Measurements from ENCODE around the gene MMP26.
A peak's percentile ranks its signal among the peaks of the same experiment; 100 is the strongest.

MMP26 gene

DNA sequence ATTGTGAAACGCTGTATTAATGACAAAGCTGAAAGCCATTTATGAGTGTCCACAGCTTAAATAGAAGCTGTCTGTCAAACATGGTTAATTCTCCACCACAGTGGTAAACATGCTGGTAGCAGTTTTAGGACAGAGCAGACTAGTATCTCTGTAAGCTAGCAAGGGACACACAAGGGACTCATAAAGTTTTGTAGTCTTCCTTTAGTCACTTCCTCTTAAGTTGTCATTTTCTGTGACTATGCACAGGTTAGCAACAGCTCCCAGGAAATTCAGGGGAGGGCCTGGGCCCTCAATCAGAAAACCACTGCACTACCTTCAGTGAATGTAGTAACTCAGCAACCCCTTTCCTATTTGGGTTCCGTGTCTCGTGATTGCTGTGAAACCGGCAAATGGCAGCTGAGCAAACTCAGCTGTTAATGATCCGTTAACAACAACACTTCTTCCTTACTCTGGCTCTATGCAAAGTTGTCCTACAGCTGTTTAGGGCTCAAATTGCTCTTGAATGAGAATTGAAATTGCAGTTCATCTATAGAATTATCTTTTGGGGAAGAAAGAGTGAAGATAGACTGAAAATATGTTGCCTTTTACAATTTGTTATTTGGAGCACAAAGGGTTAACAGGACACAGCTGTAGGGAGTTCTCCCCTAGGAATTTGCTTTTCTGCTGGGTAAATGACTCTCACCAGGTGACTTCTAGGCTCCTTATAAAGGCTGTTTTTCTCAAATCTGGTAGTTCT is at the start of gene MMP26:
Gene MMP26, plus strand, starts transcription at position 731 of the 736 bp plus-strand sequence.
- DNase-seq (ENCODE audit: low read depth): peak; percentile 90
- H3K4me3 ChIP-seq (ENCODE audit: low read depth, low read length): no peak within 1 kb of the TSS
- TF ChIP-seq MYC (IDR thresholded peaks at IDR 0.05; ENCODE audit: low read depth, low read length): no peak
- TF ChIP-seq POLR2A (IDR thresholded peaks at IDR 0.05; ENCODE audit: extremely low read depth, insufficient read length): no peak
- TF ChIP-seq, protein P1, sequence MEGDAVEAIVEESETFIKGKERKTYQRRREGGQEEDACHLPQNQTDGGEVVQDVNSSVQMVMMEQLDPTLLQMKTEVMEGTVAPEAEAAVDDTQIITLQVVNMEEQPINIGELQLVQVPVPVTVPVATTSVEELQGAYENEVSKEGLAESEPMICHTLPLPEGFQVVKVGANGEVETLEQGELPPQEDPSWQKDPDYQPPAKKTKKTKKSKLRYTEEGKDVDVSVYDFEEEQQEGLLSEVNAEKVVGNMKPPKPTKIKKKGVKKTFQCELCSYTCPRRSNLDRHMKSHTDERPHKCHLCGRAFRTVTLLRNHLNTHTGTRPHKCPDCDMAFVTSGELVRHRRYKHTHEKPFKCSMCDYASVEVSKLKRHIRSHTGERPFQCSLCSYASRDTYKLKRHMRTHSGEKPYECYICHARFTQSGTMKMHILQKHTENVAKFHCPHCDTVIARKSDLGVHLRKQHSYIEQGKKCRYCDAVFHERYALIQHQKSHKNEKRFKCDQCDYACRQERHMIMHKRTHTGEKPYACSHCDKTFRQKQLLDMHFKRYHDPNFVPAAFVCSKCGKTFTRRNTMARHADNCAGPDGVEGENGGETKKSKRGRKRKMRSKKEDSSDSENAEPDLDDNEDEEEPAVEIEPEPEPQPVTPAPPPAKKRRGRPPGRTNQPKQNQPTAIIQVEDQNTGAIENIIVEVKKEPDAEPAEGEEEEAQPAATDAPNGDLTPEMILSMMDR (IDR thresholded peaks at IDR 0.05; ENCODE audit: low read depth, low read length): no peak
- TF ChIP-seq, protein P2, sequence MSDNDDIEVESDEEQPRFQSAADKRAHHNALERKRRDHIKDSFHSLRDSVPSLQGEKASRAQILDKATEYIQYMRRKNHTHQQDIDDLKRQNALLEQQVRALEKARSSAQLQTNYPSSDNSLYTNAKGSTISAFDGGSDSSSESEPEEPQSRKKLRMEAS (IDR thresholded peaks at IDR 0.05; ENCODE audit: low read depth, low read length): no peak

DNA sequence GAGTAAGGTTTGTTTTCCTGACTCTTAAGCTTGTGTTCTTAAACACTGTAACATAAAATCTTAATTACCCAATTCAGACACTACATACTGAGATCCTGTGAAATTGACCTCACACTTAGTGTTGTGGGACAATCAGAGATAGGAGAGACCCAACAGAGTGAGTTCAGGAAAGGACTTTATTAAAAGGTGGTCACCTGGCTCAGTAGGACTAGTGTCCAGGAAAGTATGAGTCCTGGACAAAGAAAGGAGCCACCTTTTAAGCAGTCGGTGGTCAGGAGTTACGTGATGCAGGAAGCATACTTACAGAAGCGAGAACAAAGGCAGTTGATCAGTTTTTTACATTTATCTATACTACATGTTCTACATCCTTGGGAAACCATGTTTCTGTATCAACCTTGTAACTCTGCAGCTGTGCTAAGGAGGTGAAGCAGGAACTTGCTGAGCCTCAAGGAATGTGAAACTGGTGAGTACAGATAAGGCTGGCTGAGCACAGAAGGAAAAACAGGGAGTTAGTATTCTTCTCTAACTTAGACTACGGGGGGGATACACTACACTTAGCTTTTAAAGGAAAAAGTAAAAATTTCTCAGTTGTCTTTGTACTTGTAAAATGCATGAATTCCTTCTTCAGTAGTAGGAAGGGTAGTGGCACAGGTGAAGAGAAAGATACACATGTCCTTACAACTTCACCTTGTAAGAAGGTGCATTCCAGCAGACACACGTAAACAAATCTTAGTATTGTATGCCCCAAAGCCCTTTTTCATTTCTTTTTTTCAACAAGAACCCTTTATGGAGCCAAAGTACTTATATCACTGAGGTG is 45.7 kb upstream of the MMP26 start:
- DNase-seq (ENCODE audit: low read depth): no peak
- TF ChIP-seq, protein P1 (IDR thresholded peaks at IDR 0.05; ENCODE audit: low read depth, low read length): no peak
- TF ChIP-seq, protein P2 (IDR thresholded peaks at IDR 0.05; ENCODE audit: low read depth, low read length): no peak
- no peak for TF ChIP-seq MYC (IDR thresholded peaks at IDR 0.05; ENCODE audit: low read depth, low read length)
- no peak for TF ChIP-seq POLR2A (IDR thresholded peaks at IDR 0.05; ENCODE audit: extremely low read depth, insufficient read length)
- H3K4me3 ChIP-seq (ENCODE audit: low read depth, low read length): no peak overlapping the region

DNA sequence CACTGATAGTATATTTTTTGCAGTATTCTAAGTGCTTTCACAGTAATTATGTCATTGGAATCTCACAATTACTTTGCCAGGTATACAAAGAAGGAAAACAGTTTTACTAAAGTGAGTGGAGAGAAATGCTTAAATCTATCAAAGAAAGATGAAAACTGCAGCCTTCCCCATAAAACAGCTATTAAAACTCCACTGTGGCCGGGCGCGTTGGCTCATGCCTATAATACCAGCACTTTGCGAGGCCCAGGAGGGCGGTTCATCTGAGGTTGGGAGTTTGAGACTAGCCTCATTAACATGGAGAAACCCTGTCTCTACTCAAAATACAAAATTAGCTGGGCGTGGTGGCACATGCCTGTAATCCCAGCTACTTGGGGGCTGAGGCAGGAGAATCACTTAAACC is 41.7 kb upstream of the MMP26 start:
- no peak overlapping the region for H3K4me3 ChIP-seq (ENCODE audit: low read depth, low read length)
- DNase-seq (ENCODE audit: low read depth): no peak
- TF ChIP-seq MYC (IDR thresholded peaks at IDR 0.05; ENCODE audit: low read depth, low read length) (no peak), POLR2A (IDR thresholded peaks at IDR 0.05; ENCODE audit: extremely low read depth, insufficient read length) (no peak)
- TF ChIP-seq, protein P2 (IDR thresholded peaks at IDR 0.05; ENCODE audit: low read depth, low read length): no peak
- TF ChIP-seq, protein P1 (IDR thresholded peaks at IDR 0.05; ENCODE audit: low read depth, low read length): no peak

DNA sequence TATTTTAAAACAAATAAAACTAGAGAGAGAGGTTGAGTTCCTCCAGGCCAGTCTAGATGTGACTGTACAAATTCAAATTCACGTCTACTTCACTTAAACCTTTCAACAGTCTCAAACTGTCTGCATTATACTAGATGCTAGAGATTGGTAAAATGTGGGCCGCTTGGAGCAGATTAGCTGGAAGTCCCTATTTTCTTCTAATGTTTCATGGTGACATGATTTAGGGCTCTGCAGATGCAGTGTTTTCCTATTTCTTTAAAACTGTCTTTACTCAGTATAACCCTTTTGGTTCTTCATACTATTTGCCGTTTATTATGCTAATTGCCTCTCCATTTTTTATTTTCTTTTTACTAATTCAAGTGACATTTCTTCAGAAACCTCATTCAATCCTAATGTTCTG is 40.4 kb upstream of the MMP26 start:
- TF ChIP-seq POLR2A (IDR thresholded peaks at IDR 0.05; ENCODE audit: extremely low read depth, insufficient read length) (no peak), MYC (IDR thresholded peaks at IDR 0.05; ENCODE audit: low read depth, low read length) (no peak)
- TF ChIP-seq, protein P2 (IDR thresholded peaks at IDR 0.05; ENCODE audit: low read depth, low read length): no peak
- TF ChIP-seq, protein P1 (IDR thresholded peaks at IDR 0.05; ENCODE audit: low read depth, low read length): no peak
- no peak overlapping the region for H3K4me3 ChIP-seq (ENCODE audit: low read depth, low read length)

DNA sequence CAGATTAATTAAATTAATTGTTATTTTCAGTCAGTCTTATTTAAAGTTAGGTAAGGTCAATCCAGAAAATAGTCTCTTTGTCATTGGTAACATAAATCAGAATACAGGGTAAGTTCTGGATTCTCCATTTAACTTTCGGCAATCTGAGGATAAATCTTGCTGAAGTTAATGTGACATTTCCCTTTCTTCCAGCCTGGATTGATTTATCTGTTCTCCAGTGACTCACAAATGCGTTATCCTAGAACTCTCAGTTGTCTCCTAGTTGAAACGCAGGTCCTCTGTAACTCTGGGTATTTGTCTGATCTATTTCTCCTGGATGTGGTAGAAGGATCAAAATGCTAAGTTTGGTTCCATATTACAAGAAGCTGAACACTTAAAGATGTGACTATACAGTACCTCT is 39.8 kb upstream of the MMP26 start:
- DNase-seq (ENCODE audit: low read depth): no peak
- no peak overlapping the region for H3K4me3 ChIP-seq (ENCODE audit: low read depth, low read length)
- TF ChIP-seq POLR2A (IDR thresholded peaks at IDR 0.05; ENCODE audit: extremely low read depth, insufficient read length) (no peak), MYC (IDR thresholded peaks at IDR 0.05; ENCODE audit: low read depth, low read length) (no peak)
- TF ChIP-seq, protein P2 (IDR thresholded peaks at IDR 0.05; ENCODE audit: low read depth, low read length): no peak
- TF ChIP-seq, protein P1 (IDR thresholded peaks at IDR 0.05; ENCODE audit: low read depth, low read length): no peak

More for the DNA sequence above, 40.4 kb upstream of the MMP26 start:
- DNase-seq (ENCODE audit: low read depth): no peak

All from NB4 (cell line).